Endothelial cell (in vitro differentiated cells): ENCODE results near the gene OR52K2. TPM values are rescaled to one million over a fixed set of nuclear protein-coding genes. Genes with fewer than 3 reads are reported as not detected.

ENCODE experiments used
- DNase-seq: peaks from one replicate; pipeline ENCODE4 v3.0.0; 2021; ENCODE audit warnings: low spot score
- H3K27ac Mint-ChIP-seq: one replicate; pipeline ENCODE4 v1.8.0; 2021; ENCODE audit warnings: mixed read lengths, inconsistent platforms; ENCODE audit not compliant: unreplicated experiment
- H3K27me3 Mint-ChIP-seq: one replicate; pipeline ENCODE4 v1.8.0; 2021; ENCODE audit warnings: mild to moderate bottlenecking, moderate library complexity, mixed read lengths, inconsistent platforms; ENCODE audit not compliant: unreplicated experiment
- H3K36me3 Mint-ChIP-seq: one replicate; pipeline ENCODE4 v1.8.0; 2021; ENCODE audit warnings: mild to moderate bottlenecking, low read depth, mixed read lengths, inconsistent platforms; ENCODE audit not compliant: unreplicated experiment
- H3K4me1 Mint-ChIP-seq: one replicate; pipeline ENCODE4 v1.8.0; 2021; ENCODE audit warnings: mild to moderate bottlenecking, mixed read lengths, inconsistent platforms; ENCODE audit not compliant: unreplicated experiment
- H3K4me3 Mint-ChIP-seq: one replicate; pipeline ENCODE4 v1.8.0; 2021; ENCODE audit warnings: mild to moderate bottlenecking, mixed read lengths, inconsistent platforms; ENCODE audit not compliant: unreplicated experiment
- H3K9me3 Mint-ChIP-seq: one replicate; pipeline ENCODE4 v1.8.0; 2021; ENCODE audit warnings: mixed read lengths, inconsistent platforms; ENCODE audit not compliant: unreplicated experiment
- CTCF ChIP-seq: fragments of 200-600 bp; sonication (generic); IDR thresholded peaks from one replicate; pipeline ENCODE4 v1.5.0; 2021; ENCODE audit warnings: antibody characterized with exemption; ENCODE audit not compliant: unreplicated experiment
- total RNA-seq: library from RNA; stranded (reverse); fragmentation: NEBNext Ultra II Directional; extraction: Animal tissue kit (Norgen Biotek cat#: 25700); gene quantifications from one replicate; pipeline ENCODE4 v1.2.1, GENCODE V29; 2021; ENCODE audit not compliant: unreplicated experiment

The OR52K2 gene
- total RNA-seq, 1 donor from 2014 or later = not detected

GRCh38 chr11:4495986-4496385 lies 46.9 kb downstream of the OR52K2 start:
- no peak for TF ChIP-seq CTCF
- Mint-ChIP-seq H3K4me3 (no peak overlapping the region), H3K27ac (no peak overlapping the region), H3K27me3 (no peaks in the 10 kb centered on the region), H3K4me1 (no peaks in the 10 kb centered on the region), H3K9me3 (no peaks in the 10 kb centered on the region), H3K36me3 (no peaks in the 10 kb centered on the region)
- DNase-seq = no peak

- H3K27ac Mint-ChIP-seq = no peak overlapping the region
- TF ChIP-seq CTCF = no peak
- H3K36me3 Mint-ChIP-seq = no peaks in the 10 kb centered on the region
- H3K9me3 Mint-ChIP-seq = no peaks in the 10 kb centered on the region
- no peaks in the 10 kb centered on the region for H3K27me3 Mint-ChIP-seq
- no peaks in the 10 kb centered on the region for H3K4me1 Mint-ChIP-seq
- no peak for DNase-seq
- H3K4me3 Mint-ChIP-seq = no peak overlapping the region
Measured at GRCh38 chr11:4496557-4497248, 47.6 kb downstream of the OR52K2 start.

Other genes starting within 250 kb of the OR52K2 start
- gene OR52B4, start 80.9 kb upstream of the OR52K2 start, total RNA-seq = not detected
- 28.1 TPM for gene TRIM21, start 55.6 kb upstream of the OR52K2 start, total RNA-seq
- gene OR52K1, start 33.4 kb downstream of the OR52K2 start, total RNA-seq = not detected
- gene OR52M1, start 95.9 kb downstream of the OR52K2 start, total RNA-seq = not detected
- not detected for gene OR52I2, start 132.4 kb downstream of the OR52K2 start, total RNA-seq
- not detected for gene OR52I1, start 144.7 kb downstream of the OR52K2 start, total RNA-seq
- 15.2 TPM for gene TRIM68, start 158.9 kb downstream of the OR52K2 start, total RNA-seq
- gene OR51D1, start 188.2 kb downstream of the OR52K2 start, total RNA-seq = not detected
- not detected for gene OR51E1, start 194.7 kb downstream of the OR52K2 start, total RNA-seq
- gene OR51E2, start 248.6 kb downstream of the OR52K2 start, total RNA-seq = not detected